GM12864 (cell line): ENCODE results near the gene PTN.

ENCODE experiments used
- DNase-seq: peaks from one replicate; pipeline ENCODE4 v3.0.0-alpha.2; 2011; ENCODE audit warnings: low read depth
- H3K4me3 ChIP-seq: 2 replicates; pipeline ENCODE4 v1.5.1; 2011; ENCODE audit warnings: mild to moderate bottlenecking, low read depth, low read length, control low read depth
- TF ChIP-seq, protein P1 (sequence below): IDR thresholded peaks from 2 replicates; pipeline ENCODE4 v1.5.1; 2011; ENCODE audit warnings: low read depth, mild to moderate bottlenecking, moderate library complexity, low read length, control low read depth, inconsistent platforms; ENCODE audit errors: missing control alignments

PTN gene, protein sequence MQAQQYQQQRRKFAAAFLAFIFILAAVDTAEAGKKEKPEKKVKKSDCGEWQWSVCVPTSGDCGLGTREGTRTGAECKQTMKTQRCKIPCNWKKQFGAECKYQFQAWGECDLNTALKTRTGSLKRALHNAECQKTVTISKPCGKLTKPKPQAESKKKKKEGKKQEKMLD

DNA sequence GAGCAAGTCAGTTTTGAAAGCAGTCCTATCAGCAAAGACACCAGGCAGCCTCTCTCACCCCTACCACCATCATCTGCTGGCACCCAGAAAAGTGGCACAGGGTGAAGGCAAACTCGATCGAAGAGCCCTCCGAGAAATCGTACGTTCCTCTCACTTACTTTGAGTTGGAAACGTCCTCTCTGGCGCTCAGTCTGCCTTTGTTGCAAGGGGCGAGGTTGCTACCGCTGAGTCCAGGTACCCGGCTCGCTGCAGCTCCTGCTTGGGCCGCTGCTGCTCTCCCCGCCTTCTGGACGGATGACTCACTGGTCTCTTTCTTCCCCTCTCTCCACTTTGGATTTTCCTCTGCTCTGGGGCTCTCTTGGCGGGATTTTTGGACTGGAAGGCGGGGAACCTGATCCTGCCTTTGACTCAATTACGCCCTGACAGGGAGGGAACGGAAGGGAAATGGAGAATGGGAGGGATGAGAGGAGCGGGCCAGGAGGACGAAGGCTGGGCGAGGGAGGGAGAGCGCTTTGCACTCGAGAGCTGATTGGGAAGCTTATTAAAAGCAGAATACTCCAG is at the start of gene PTN:
TSS of gene PTN (minus strand) at position 453 of the 561 bp plus-strand sequence. CDS start 88,760 bp downstream, outside the sequence.
- DNase-seq: no peak
- no peak within 1 kb of the TSS for H3K4me3 ChIP-seq
- TF ChIP-seq, protein P1, sequence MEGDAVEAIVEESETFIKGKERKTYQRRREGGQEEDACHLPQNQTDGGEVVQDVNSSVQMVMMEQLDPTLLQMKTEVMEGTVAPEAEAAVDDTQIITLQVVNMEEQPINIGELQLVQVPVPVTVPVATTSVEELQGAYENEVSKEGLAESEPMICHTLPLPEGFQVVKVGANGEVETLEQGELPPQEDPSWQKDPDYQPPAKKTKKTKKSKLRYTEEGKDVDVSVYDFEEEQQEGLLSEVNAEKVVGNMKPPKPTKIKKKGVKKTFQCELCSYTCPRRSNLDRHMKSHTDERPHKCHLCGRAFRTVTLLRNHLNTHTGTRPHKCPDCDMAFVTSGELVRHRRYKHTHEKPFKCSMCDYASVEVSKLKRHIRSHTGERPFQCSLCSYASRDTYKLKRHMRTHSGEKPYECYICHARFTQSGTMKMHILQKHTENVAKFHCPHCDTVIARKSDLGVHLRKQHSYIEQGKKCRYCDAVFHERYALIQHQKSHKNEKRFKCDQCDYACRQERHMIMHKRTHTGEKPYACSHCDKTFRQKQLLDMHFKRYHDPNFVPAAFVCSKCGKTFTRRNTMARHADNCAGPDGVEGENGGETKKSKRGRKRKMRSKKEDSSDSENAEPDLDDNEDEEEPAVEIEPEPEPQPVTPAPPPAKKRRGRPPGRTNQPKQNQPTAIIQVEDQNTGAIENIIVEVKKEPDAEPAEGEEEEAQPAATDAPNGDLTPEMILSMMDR: no peak

DNA sequence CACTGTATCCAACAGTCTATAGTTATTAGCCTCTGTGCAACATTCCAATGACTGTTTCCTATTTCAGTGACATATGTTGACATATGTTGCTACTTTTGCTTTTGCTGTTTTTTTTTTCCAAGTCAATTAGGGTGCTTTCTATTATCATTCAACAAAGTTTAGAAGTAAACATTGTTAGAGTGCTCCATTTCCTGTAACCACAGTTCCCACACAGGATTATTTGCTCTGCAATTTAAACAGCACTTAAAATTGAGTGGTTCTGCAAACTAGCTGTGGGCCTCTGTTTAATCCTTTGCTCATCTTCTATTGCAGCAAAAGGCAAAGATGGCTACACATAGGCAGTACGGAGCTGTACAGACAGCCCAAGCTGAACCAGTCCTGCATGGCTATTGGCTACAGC is 46.5 kb upstream of the PTN start:
- TF ChIP-seq, protein P1: no peak
- DNase-seq: no peak
- H3K4me3 ChIP-seq: no peak overlapping the region

DNA sequence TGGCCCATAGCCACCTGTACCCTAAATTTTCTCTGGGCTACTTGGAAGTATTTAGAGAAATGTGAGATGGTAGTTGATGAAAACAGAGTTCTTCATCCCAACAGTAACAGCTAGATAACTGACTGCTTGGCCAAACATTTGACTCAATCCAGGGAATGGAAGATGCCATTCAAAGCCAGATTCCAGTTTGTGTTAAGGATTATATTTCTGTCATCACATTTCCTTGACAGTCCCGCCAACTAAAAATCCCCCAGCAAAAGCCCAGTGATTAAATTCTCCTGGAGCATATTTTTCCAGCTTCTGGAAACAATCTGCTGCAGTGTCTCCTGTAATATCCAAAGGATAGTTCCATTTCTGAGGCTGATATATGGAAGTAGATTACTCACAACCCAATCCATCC is 45.4 kb upstream of the PTN start:
- no peak overlapping the region for H3K4me3 ChIP-seq
- TF ChIP-seq, protein P1: no peak
- DNase-seq: no peak

DNA sequence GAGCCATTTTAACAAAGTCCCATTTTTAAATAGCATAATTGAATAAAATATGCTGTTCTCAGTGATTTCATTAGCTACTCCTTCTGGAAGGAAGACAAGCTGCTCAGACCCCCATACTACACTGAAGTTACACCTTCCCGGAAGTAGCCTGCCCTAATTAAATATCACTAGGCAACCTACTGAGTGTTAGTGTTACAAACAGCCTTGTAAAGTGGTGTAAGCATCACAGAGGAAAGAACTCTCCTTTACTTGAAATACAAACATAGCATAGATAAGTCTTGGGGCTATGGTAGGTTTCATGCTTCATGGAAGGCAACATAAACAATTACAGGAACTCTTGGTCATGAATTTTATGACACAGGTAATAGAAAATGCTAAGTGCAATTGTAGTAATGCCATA is 43.4 kb upstream of the PTN start:
- TF ChIP-seq, protein P1: no peak
- no peak overlapping the region for H3K4me3 ChIP-seq
- DNase-seq: no peak

DNA sequence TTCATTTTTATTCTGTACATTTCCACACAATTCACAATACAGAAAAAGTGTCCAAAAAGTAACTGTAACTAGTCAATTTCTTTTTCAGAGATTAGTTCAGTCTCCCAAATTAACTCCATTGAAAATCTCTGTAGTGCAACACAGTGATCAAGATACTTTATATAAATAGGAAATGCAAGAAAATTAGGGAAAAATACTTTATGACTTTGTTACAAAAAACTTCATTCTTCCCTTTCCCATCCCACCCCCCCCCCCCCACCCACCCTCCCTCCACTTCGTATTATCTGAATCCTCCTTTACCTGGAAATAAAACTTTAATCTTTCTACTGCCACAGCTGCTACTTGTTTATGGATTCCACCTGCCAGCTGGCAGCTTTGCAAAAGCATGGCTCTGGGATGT is 37.5 kb upstream of the PTN start:
- DNase-seq: no peak
- TF ChIP-seq, protein P1: no peak

DNA sequence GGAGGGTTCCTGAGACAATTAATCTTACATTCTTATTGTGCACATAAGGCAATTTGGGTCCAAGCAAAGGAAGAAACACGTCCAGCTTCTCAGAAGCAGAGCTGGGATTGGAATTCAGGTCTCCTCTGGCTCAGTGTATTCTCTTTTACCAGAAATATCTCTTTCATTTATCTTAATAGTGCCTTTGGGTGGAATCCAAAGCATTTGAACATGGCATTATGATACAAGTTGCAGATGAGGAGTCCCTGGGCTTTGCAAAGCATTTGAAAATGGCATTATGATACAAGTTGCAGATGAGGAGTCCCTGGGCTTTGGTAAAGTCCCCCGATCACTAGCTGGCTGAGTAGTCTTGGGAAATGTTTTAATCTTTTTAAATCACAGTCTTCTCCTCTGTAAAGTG is 30.0 kb upstream of the PTN start:
- TF ChIP-seq, protein P1: no peak
- no peak overlapping the region for H3K4me3 ChIP-seq
- no peak for DNase-seq

More for the DNA sequence above, 37.5 kb upstream of the PTN start:
- no peak overlapping the region for H3K4me3 ChIP-seq

DNA sequence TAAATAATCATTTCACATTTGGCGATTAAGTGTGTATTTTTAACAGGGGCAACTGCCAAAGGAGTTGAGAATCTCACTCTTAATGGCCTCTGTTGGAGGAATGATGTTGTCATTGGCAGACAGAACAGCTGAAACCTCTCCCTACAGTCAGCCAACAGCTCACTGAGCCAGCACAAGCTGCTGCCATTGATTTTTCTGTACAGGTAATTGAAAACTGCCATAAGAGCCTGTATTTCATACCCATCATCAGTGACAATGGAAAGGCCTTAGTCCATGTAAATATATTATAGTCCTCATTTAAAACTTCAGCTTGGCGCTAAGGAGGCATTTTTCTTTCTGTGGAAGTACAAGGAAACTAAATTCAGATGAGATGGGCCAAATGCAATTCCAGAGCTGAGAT is 28.1 kb upstream of the PTN start:
- TF ChIP-seq, protein P1: no peak
- DNase-seq: no peak
- no peak overlapping the region for H3K4me3 ChIP-seq
